ENCODE data around the gene ADAMTS3. TPM values are rescaled to one million over a fixed set of nuclear protein-coding genes. Genes with fewer than 3 reads are reported as not detected.

Gene ADAMTS3
- total RNA-seq, 1 donor from 2014 or later, result 10.3 TPM

GRCh38 chr4:72351521-72351920, 217.5 kb downstream of the ADAMTS3 start:
- Mint-ChIP-seq H3K27ac (no peak overlapping the region), H3K4me1 (ENCODE audit: unreplicated experiment) (no peaks in the 10 kb centered on the region), H3K36me3 (no peaks in the 10 kb centered on the region), H3K4me3 (no peak overlapping the region), H3K27me3 (no peaks in the 10 kb centered on the region), H3K9me3 (no peaks in the 10 kb centered on the region)
- no peak for DNase-seq (ENCODE audit: extremely low spot score, unreplicated experiment)
- no peak for TF ChIP-seq CTCF (conservative IDR thresholded peaks at IDR 0.05)

DNA sequence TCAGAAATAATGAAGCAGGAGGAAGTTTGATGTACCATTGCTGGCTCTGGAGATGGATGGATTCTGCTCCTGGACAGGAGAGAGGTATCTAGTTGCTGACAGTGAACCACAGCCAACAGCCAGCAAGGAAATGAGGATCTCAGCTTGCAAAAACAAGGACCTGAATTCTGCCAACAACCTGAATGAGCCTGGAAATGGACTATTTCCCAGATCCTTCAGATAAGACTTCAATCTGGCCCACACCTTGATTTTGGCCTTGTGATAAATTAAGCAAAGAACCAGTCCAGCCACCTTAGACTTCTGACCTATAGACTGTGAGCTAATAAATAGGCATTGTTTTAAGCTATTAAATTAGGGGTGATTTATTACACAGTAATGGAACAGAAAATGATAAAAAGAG, 220.3 kb downstream of the ADAMTS3 start:
- Mint-ChIP-seq H3K27ac (no peak overlapping the region), H3K4me1 (ENCODE audit: unreplicated experiment) (no peaks in the 10 kb centered on the region), H3K9me3 (no peaks in the 10 kb centered on the region), H3K27me3 (no peaks in the 10 kb centered on the region), H3K4me3 (no peak overlapping the region), H3K36me3 (no peaks in the 10 kb centered on the region)
- DNase-seq (ENCODE audit: extremely low spot score, unreplicated experiment), result no peak
- no peak for TF ChIP-seq CTCF (conservative IDR thresholded peaks at IDR 0.05)

DNA sequence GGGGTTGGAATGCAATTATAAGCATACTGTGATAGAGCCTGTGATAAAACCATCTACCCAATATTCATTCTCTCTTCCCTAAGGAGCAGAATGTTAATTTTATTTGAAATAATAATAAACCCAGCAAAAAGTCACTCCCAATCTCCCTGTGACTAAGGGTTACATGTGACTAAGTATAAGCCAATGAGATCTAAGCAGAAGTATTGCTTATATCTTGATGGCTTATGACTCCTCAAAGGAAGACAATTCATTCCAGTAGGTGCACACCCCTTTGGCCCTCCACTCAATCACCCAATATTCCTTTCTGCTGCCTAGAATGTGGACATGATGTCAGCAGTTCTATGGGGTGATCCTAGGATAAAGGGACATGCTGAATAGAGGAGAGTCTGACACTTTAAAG, 224.6 kb downstream of the ADAMTS3 start:
- no peak for DNase-seq (ENCODE audit: extremely low spot score, unreplicated experiment)
- TF ChIP-seq CTCF (conservative IDR thresholded peaks at IDR 0.05), result no peak
- Mint-ChIP-seq H3K9me3 (no peaks in the 10 kb centered on the region), H3K27ac (no peak overlapping the region), H3K36me3 (no peaks in the 10 kb centered on the region), H3K4me3 (no peak overlapping the region), H3K4me1 (ENCODE audit: unreplicated experiment) (no peaks in the 10 kb centered on the region), H3K27me3 (no peaks in the 10 kb centered on the region)

DNA sequence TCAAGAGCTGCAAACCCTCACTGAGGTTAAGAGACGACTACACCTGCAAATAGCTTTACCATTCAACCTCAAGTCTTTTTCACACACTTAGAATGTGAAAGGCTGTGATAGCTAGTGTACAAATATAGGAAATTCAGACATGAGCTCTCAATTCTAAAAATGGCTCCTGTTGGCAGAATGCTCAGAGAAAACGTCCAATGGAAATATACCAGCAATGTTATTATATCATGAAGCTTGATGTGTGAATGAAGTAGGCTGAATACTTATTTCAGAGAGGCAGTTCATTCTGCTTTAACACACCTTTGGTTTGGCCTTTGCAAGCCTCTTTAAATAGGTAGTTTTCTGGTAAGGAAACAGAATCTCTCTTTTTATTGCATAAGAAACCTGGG, 227.6 kb downstream of the ADAMTS3 start:
- TF ChIP-seq CTCF (conservative IDR thresholded peaks at IDR 0.05), result peak; percentile 8
- Mint-ChIP-seq H3K27ac (no peak overlapping the region), H3K9me3 (no peaks in the 10 kb centered on the region), H3K27me3 (no peaks in the 10 kb centered on the region), H3K4me1 (ENCODE audit: unreplicated experiment) (no peaks in the 10 kb centered on the region), H3K36me3 (no peaks in the 10 kb centered on the region), H3K4me3 (no peak overlapping the region)
- DNase-seq (ENCODE audit: extremely low spot score, unreplicated experiment), result no peak

DNA sequence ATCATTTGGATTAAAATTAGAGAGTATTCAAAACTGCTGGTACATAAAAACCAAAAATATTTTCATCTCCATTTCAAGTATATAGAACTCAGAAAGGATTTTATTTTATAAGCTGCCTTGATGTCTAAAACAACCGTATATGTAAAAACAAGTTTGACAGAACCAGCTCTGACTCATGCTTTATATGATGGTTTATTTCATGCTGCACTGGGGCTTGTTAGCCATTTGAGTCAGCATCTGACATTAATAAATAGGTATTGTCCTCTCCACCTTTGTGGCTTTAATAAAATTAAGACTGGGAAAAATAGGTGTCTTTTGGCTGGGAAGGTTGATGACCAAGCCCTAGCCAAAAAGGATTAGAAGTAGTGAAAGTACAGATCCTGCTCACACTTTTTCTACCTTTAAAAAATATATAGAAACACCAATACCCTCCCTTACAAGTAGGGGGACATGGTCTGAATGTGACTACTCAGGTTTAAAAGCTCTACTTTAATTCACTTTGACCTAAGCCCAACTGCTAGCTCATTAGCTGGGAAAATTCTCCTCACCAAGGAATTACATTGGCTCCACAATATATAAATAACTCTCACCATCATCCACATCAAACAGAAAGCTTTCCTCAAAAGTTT, 228.1 kb downstream of the ADAMTS3 start:
- no peak overlapping the region for H3K27ac Mint-ChIP-seq
- peak; percentile 42 for TF ChIP-seq CTCF (conservative IDR thresholded peaks at IDR 0.05)
- no peak overlapping the region for H3K4me3 Mint-ChIP-seq
- no peak for DNase-seq (ENCODE audit: extremely low spot score, unreplicated experiment)
- no peaks in the 10 kb centered on the region for H3K27me3 Mint-ChIP-seq
- no peaks in the 10 kb centered on the region for H3K4me1 Mint-ChIP-seq (ENCODE audit: unreplicated experiment)
- H3K9me3 Mint-ChIP-seq, result no peaks in the 10 kb centered on the region
- H3K36me3 Mint-ChIP-seq, result no peaks in the 10 kb centered on the region

DNA sequence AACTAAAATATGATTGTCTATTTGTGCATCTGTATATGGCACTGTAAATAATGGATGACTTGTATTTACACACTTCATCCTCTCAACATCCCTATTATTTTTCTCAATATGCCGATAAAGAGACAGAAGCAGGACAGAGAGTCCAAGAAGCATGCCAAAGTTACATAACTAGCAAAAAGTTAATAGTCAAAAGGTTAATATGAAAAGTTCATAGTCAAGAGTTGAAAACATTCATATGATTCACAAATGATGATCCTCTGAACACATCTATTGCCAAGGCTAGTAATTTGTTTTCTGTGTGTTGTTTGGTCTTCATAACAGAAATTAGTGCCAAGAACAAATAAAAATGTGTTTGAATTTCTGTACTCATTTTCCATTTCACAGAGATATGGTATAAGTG, 231.0 kb downstream of the ADAMTS3 start:
- no peak for TF ChIP-seq CTCF (conservative IDR thresholded peaks at IDR 0.05)
- Mint-ChIP-seq H3K4me3 (no peak overlapping the region), H3K27me3 (no peaks in the 10 kb centered on the region), H3K4me1 (ENCODE audit: unreplicated experiment) (no peaks in the 10 kb centered on the region), H3K36me3 (no peaks in the 10 kb centered on the region), H3K9me3 (no peaks in the 10 kb centered on the region), H3K27ac (no peak overlapping the region)
- no peak for DNase-seq (ENCODE audit: extremely low spot score, unreplicated experiment)

Measured in type B pancreatic cell (in vitro differentiated cells).